Endometrium (tissue), 2 donors: Measurements from ENCODE around the gene CLASRP.
"Not testable (repeated sequence)": the region's sequence is repeated elsewhere in the genome, so short reads cannot be mapped to it uniquely, and the experiment has no call there.

ENCODE experiments used
- FAIRE-seq: peaks from 2 replicates; lab custom pipeline; 2012; peaks lifted over from hg19 to GRCh38; lab: Jason Lieb, UNC
- donor health status: control.
- donor health status: control.

CLASRP gene

DNA sequence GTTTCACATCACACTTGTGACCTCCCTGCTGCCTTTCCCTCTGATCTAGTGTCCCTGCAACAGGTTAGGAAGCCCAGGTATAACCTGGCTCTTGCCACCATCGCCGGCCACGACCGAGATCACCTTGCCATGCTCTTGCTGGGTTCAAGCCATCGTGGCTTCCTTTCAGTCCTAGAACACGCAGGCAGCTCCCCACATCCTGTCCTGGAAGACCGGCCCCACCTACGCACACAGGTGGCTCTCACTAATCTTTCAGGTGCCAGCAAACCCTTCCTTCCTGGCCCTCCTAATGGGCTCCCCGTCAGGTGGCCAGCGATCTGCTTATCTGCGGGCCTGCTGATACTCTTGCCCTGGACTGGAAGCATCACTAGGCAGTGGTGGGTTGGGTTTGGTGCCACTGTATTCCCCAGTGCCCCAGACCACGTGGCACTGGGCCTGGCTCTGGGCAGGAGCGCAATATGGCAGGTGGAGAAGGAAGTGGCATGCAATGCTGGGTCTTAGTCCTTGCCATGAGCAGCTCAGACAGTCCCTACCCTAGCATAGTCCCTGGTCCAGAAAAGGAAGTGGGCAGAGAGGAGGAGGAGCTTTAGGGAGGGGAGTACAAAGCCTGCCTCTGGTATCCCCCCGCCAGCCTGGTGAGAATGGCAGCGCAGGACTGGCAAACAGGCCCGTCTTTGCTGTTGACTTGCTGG lies 66.0 kb downstream of the CLASRP start:
- FAIRE-seq = no peak

DNA sequence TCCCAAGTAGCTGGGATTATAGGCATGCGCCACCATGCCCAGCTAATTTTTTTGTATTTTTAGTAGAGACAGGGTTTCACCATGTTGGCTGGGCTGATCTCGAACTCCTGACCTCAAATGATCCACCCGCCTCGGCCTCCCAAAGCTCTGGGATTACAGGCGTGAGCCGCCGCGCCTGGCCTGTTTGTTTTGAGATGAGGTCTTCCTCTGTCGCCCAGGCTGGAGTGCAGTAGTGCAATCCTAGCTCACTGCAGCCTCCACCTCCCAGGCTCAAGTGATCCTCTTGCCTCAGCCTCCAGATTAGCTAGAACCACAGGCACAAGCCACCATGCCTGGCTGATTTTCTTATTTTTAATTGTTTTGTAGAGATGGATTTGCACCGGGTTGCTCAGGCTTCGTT lies 67.5 kb downstream of the CLASRP start:
- FAIRE-seq = not testable (repeated sequence)

DNA sequence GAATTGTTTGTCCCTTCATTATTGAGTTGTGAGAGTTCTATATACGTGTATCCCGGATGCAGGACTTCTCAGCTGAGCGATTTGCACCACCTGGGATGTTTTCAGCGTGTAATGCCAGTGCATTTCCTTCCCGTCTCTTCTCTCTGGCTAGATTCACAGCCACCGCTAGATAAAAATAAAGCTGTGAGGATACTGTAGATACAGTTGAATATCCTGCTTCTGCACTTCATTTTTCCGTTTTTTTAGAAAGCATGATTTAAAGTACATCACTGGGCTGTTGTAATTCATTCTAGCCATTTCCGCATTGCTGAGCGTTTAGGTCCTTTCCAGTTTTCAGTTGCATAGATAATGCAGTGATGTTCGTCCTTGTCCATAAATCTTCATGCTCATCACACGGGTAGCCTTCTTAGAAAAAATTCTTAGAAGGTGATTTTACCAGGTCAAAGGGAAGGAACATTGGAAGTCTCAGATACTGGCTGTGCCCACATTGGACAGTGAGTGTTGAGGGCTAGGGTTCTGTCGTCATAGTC lies 68.8 kb downstream of the CLASRP start:
- FAIRE-seq = no peak

DNA sequence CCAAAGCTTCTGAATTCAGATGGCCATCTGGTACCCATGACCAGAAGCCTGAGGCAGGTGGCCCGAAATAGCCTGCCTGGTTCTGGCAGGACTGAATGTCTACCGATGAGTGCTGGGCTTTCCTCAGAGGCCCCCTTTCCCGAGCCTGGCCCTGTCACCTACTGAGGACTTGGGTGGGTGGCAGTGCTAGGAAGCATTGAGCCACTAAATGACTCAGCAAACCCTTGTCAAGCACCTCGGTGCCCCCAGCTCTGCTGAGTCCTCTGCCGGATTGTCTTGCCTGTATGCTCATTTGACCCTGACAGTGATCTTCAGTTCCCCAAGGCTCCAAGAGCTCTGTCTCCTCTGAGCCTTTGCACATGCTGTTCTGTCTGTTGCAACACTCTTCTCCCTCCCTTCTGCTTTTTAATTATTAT lies 72.0 kb downstream of the CLASRP start:
- FAIRE-seq = no peak

DNA sequence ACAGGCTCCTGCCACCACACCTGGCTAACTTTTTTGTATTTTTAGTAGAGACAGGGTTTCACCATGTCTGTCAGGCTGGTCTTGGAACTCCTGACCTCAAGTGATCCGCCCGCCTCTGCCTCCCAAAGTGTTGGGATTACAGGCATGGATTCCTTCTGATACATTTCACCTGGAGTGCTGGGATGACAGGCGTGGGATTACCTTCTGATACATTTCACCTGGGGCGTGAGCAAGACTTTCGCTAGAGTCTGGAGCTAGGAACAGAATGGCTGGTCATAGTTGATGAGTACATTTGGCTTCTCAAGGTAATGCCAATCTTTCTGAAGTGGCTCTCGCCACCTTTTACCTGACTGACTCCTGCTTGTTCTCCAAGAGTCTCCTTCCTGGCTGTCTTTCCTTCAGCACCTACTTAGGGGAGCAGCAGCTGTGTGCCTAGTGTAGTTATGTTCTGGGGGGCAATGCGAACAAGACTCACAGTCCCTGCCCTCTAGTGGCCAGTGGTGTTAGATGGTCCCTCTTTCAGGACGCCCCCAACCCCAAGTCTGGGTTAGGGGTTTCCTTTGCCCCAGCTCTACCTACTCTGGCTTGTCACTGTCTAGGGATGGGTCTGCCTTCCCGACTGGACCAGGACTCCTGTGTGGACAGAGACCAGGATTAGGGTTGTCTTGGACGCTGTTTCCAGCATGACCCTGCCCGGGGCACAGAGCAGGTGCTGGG lies 73.4 kb downstream of the CLASRP start:
- no peak for FAIRE-seq

DNA sequence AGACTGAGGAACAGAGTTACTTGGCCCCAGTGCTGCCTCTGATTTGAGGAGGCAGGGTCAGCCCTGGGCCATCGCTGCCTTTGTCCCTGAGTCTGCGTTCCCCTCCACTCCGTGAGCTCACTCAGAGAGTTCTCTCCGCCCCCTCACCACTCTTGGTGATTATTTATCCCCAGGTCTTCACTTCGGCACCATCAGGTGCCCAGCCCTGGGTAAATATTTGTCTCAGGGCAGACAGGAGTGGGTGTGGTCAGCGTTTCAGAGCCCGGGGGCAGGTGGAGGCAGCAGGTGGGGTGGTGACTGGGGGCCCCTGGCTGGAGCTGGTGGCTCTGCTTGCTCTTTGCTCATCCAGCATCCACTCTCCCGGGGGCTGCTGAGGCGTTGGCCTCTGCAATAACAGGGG lies 74.8 kb downstream of the CLASRP start:
- FAIRE-seq = no peak

GRCh38 chr19:45114116-45114515 lies 75.3 kb downstream of the CLASRP start:
- FAIRE-seq = no peak

DNA sequence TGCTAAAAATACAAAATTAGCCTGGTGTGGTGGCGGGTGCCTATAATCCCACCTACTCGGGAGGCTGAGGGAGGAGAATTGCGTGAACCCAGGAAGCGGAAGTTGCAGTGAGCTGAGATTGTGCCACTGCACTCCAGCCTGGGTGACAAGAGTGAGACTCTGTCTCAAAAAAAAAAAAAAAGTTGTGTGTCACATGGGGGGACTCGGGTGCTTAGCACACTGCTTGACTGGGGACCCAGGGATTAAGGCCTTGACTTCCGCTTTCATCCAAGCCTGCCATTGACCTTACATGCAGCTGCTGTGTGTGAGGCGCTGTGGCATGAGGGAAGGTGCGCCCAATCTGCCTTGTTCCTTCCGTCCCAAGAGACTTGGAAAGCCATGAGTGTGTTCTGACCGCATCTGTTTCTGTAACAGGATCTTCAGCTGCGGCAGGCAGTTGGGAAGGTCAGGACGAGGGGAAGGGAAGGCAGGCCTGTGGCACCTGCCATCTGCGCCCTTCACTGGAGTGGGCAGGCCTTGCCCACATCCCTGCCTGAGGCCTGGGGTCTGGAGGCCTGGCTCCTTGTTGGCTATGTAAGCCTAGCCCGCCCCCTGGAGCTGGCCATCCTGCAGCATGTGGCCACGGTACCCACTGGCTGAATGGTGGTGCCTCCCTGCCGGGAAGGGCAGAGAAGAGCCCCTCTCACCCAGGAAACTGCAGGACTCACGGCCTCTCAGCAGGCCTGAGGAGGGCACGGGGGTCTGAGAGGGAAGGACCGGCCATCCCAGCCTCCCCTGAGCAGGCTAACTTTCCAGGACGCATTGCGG lies 77.2 kb downstream of the CLASRP start:
- no peak for FAIRE-seq

DNA sequence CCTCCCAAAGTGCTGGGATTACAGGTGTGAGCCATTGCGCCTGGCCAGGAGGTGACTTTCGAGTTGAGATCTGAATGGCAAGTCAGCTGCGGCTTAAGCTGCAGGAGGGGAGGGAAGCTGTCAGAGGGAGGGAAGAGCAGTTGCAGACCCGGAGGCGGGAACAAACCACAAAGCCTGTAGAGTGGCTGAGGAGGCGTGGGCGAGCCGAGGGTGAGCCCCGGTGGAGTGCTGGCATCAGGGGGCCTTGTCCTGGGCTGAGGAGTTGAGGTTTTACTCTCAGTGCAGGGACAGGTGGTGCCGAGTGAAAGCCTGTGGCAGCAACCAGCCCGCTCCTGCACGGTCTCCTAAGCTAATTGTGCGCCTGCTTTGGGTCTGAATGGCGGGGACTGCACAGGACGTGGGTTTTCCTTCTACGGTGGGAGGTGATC lies 78.3 kb downstream of the CLASRP start:
- no peak for FAIRE-seq

- FAIRE-seq = no peak
Observed at GRCh38 chr19:45117671-45118070, 78.8 kb downstream of the CLASRP start.

DNA sequence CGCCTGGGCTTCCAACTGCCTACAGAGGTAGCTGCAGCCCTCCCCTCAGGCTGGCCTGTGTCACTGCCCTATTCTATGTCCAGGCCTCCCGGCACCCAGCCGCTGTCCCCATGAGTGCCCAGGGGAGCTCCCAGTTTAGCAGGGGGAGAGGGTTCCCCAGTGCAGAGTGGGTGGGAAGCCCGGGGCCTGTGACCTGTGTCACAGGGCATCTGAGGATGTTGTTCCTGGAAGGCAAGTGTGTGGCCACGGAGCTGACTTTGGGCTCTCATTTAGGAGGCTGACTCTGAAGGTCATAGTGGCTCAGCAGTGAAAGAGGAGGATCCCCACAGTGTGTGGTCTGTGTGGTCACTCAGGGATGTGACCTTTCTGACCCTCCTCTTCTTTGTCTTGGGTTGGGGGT lies 79.3 kb downstream of the CLASRP start:
- no peak for FAIRE-seq

GRCh38 chr19:45118591-45119355 lies 79.9 kb downstream of the CLASRP start:
- not testable (repeated sequence) for FAIRE-seq

GRCh38 chr19:45119582-45119981 lies 80.7 kb downstream of the CLASRP start:
- FAIRE-seq = no peak
